Stimulated activated CD8-positive, alpha-beta memory T cell treated with anti-CD3 and anti-CD28 coated beads, Interleukin-4, amount 100 ng/mL, for 4 hours (primary cell): ENCODE data around the gene TRPM3.

Experiments used
- DNase-seq, 2 donors: peaks; one replicate each; pipeline ENCODE4 v3.0.0-alpha.2; 2020; ENCODE audit warnings: low read depth in 2 of 2, low spot score in 1 of 2

Gene TRPM3

GRCh38 chr9:70564468-70565335, 556.7 kb downstream of the TRPM3 start:
- no peak for DNase-seq

GRCh38 chr9:70563431-70564204, 557.8 kb downstream of the TRPM3 start:
- no peak for DNase-seq

- DNase-seq: no peak
Observed at GRCh38 chr9:70563010-70563409, 558.4 kb downstream of the TRPM3 start.

GRCh38 chr9:70561786-70562395, 559.5 kb downstream of the TRPM3 start:
- DNase-seq: no peak

- no peak for DNase-seq
Observed at GRCh38 chr9:70561111-70561510, 560.3 kb downstream of the TRPM3 start.

GRCh38 chr9:70559102-70559501, 562.3 kb downstream of the TRPM3 start:
- DNase-seq: no peak

GRCh38 chr9:70557661-70558369, 563.6 kb downstream of the TRPM3 start:
- no peak for DNase-seq

GRCh38 chr9:70556771-70557170, 564.6 kb downstream of the TRPM3 start:
- DNase-seq: no peak

- DNase-seq: no peak
Observed at GRCh38 chr9:70554881-70555280, 566.5 kb downstream of the TRPM3 start.

GRCh38 chr9:70553707-70554673, 567.4 kb downstream of the TRPM3 start:
- no peak for DNase-seq

- no peak for DNase-seq
Observed at GRCh38 chr9:70552561-70552960, 568.9 kb downstream of the TRPM3 start.

GRCh38 chr9:70551801-70552200, 569.6 kb downstream of the TRPM3 start:
- no peak for DNase-seq

GRCh38 chr9:70551396-70551795, 570.0 kb downstream of the TRPM3 start:
- DNase-seq: no peak

- DNase-seq: no peak
Observed at GRCh38 chr9:70549926-70550325, 571.5 kb downstream of the TRPM3 start.

GRCh38 chr9:70542311-70542931, 579.0 kb downstream of the TRPM3 start:
- DNase-seq: no peak

GRCh38 chr9:70540016-70540415, 581.4 kb downstream of the TRPM3 start:
- no peak for DNase-seq

GRCh38 chr9:70539526-70539925, 581.9 kb downstream of the TRPM3 start:
- no peak for DNase-seq

- no peak for DNase-seq
Observed at GRCh38 chr9:70539001-70539400, 582.4 kb downstream of the TRPM3 start.

GRCh38 chr9:70537084-70537483, 584.3 kb downstream of the TRPM3 start:
- no peak for DNase-seq
